Measurements from ENCODE around the gene RSPH3. TPM values are rescaled to one million over a fixed set of nuclear protein-coding genes. Genes with fewer than 3 reads are reported as not detected.

RSPH3 gene
- total RNA-seq, 1 donor from 2014 or later: 17.2 TPM

DNA sequence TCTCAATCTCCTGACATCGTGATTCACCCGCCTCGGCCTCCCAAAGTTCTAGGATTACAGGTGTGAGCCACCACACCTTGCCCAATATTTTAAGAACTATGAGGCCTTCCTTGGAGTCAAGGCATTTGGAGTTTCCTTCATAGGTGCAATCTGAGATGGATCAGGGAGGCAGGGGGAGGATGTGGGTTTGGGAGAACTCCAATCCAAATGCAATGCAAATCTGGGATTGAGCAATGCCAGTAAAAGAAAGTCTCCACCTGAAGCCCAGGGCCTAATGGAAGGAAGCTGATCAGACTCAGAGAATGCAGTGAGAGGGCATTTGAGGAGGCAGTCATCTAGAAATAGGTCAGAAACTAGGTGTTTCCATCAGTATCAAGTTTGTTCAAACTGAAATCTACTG lies 21.2 kb downstream of the RSPH3 start:
- H3K27ac ChIP-seq: no peak overlapping the region
- ATAC-seq: peak; percentile 53
- DNase-seq: no peak
- no peaks in the 10 kb centered on the region for H3K27me3 ChIP-seq
- intact Hi-C loops (cut with DNase I): no loop called here
- H3K36me3 ChIP-seq: peaks cover 15% of the 10 kb centered on the region
- TF ChIP-seq, protein P1, sequence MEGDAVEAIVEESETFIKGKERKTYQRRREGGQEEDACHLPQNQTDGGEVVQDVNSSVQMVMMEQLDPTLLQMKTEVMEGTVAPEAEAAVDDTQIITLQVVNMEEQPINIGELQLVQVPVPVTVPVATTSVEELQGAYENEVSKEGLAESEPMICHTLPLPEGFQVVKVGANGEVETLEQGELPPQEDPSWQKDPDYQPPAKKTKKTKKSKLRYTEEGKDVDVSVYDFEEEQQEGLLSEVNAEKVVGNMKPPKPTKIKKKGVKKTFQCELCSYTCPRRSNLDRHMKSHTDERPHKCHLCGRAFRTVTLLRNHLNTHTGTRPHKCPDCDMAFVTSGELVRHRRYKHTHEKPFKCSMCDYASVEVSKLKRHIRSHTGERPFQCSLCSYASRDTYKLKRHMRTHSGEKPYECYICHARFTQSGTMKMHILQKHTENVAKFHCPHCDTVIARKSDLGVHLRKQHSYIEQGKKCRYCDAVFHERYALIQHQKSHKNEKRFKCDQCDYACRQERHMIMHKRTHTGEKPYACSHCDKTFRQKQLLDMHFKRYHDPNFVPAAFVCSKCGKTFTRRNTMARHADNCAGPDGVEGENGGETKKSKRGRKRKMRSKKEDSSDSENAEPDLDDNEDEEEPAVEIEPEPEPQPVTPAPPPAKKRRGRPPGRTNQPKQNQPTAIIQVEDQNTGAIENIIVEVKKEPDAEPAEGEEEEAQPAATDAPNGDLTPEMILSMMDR (IDR thresholded peaks at IDR 0.05): no peak
- H3K9me3 ChIP-seq: no peaks in the 10 kb centered on the region
- no peaks in the 10 kb centered on the region for H3K4me1 ChIP-seq
- H3K4me3 ChIP-seq: no peak overlapping the region

DNA sequence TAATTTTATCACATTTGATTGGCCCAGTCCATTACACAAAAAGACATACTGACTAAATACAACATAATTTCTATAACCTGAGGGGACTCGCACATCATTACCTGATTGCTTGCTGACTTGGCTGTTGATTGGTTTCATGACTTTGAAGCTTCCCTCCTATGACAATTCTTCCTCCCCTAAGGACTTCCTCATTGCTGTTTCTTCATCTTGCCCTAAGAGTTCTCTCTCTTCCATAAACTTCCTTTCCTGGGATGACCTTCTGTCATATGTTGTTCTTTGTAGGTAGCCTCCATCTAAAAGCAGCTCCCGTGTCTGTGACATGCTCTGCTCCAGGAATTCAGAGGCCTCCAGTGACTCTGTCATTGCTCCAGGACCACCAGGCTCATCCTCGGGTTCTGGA lies 22.6 kb downstream of the RSPH3 start:
- ATAC-seq (no peak), DNase-seq (no peak)
- no peaks in the 10 kb centered on the region for H3K9me3 ChIP-seq
- no peaks in the 10 kb centered on the region for H3K27me3 ChIP-seq
- H3K4me3 ChIP-seq: no peak overlapping the region
- peaks cover 15% of the 10 kb centered on the region for H3K36me3 ChIP-seq
- TF ChIP-seq, protein P1 (IDR thresholded peaks at IDR 0.05): no peak
- no peak overlapping the region for H3K27ac ChIP-seq
- no peaks in the 10 kb centered on the region for H3K4me1 ChIP-seq
- intact Hi-C loops (cut with DNase I): no loop called here

DNA sequence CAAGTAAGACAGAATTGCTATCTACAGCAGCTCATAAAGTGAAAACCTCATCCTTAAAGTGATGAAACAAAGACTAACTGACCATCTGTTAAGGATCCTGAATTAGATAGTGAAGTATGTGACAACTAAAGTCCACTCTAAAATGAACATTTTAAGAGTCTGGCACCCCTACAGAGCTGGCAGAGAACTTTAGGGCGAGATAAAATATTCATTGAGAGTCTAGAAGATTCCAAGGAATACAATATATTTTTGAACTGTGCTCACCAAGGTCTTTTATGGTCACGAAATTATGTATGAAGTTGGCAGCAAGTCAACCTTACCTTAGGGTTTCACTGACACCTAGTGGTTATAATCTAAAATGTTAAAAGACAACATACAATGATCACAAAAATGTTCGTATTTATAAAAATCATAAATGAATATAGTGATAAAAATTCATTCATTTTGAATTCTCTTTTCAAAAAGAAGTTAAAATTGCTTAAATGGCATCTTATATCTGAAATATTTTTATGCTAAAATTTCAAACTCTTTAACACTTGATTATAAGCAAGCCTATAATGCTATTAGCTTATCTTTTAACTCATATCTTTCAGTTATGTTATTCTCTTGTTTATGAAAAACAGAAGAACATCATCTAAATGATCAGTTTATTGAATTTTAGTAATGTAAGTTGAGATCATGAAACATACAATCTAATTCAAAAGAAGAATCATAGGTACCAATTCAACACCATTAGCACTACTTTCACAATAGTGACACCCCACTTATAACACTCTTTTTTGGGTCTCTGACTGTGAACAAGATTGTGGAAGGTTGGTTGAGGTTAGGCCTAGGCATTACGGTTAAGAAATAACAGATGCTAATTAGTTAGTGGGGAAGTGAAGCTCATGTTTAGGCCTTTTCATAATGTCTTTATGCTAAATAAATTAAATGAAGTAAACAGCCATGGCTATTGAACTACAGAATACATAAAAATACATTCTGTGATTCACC lies 27.5 kb downstream of the RSPH3 start:
- Histone ChIP-seq H3K4me1 (peaks cover 7% of the 10 kb centered on the region), H3K4me3 (no peak overlapping the region), H3K27me3 (no peaks in the 10 kb centered on the region), H3K36me3 (peaks cover 13% of the 10 kb centered on the region), H3K27ac (no peak overlapping the region), H3K9me3 (no peaks in the 10 kb centered on the region)
- DNase-seq: no peak
- TF ChIP-seq, protein P1 (IDR thresholded peaks at IDR 0.05): peak; percentile 62
- intact Hi-C loops (cut with DNase I): no loop called here
- ATAC-seq: peak; percentile 75

DNA sequence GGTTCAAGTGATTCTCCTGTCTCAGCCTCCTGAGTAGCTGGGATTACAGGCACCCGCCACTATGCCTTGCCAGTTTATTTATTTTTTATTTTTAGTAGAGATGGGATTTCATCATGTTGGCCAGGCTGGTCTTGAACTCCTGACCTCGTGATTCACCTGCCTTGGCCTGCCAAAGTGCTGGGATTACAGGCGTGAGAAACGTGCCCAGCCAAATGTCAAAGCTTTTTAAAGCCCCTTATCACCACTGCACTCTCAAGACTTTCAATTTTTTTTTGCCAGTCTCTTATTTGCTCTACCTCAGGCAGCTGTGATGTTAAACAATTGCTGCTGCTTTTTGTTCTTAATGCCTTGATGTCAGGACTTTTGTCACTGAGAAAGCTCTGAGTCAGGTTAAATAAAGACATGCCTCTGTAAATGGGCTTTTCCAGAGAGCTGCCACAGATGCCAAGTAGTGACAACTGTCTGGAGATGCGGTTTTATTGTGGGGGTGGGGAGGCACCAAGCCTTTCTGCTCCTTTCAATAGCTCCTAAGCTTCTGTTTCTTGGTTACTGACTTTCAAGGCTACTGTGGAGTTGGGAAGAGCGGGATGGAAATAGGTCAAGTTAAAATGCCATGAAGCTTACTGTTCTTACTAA lies 29.2 kb downstream of the RSPH3 start:
- no peaks in the 10 kb centered on the region for H3K27me3 ChIP-seq
- peaks cover 7% of the 10 kb centered on the region for H3K4me1 ChIP-seq
- no peak for DNase-seq
- H3K9me3 ChIP-seq: no peaks in the 10 kb centered on the region
- TF ChIP-seq, protein P1 (IDR thresholded peaks at IDR 0.05): no peak
- intact Hi-C loops (cut with DNase I): no loop called here
- no peak for ATAC-seq
- no peak overlapping the region for H3K27ac ChIP-seq
- no peaks in the 10 kb centered on the region for H3K36me3 ChIP-seq
- no peak overlapping the region for H3K4me3 ChIP-seq

DNA sequence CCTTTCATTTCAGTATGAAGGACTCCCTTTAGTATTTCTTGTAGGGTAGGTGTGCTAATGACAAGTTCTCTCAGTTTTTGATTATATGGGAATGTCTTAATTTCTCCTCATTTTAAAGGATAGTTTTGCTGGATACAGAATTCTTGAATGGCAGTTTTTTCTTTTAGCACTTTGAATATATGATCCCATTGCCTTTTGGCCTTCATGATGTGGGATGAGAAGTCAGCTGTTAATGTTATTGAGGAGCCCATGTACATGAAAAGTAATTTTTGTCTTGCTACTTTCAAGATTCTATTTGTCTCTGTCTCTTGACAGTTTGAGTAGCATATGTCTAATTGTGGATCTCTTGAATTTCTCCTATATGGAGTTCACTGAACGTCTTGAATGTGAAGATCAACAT lies 30.9 kb downstream of the RSPH3 start:
- Histone ChIP-seq H3K27ac (no peak overlapping the region), H3K36me3 (no peaks in the 10 kb centered on the region), H3K4me3 (no peak overlapping the region), H3K4me1 (peaks cover 7% of the 10 kb centered on the region), H3K27me3 (no peaks in the 10 kb centered on the region), H3K9me3 (no peaks in the 10 kb centered on the region)
- DNase-seq: no peak
- intact Hi-C loops (cut with DNase I): loop anchor here (10.0 kb wide), 1 partner anchor 264 kb away; no protein-coding TSS in a partner anchor
- TF ChIP-seq, protein P1 (IDR thresholded peaks at IDR 0.05): no peak
- ATAC-seq: no peak
